Naive thymus-derived CD8-positive, alpha-beta T cell (primary cell): ENCODE data around the gene TSHR. TPM values are rescaled to one million over a fixed set of nuclear protein-coding genes. Genes with fewer than 3 reads are reported as not detected.

Experiments
- ATAC-seq, 2 donors: fragments of 150-1000 bp; cut with Tn5 transposase in 1 of 2; sonication (Bioruptor Pico), chemical (Tn5 transposase) in 1 of 2; 1 replicate in 1 of 2; 2 replicates in 1 of 2; pipeline ENCODE4 v1.10.0; 2021; ENCODE audit warnings: mild to moderate bottlenecking in 2 of 2, moderate library complexity in 2 of 2
- POLR2A ChIA-PET: fragments of 350-600 bp; sonication (Branson Sonifier 250); formaldehyde crosslinking; loops from one replicate; lab custom pipeline; 2021; ENCODE audit warnings: antibody characterized with exemption; lab: Charles Lee
- DNase-seq, 10 donors: peaks; one replicate each; pipeline versions ENCODE4 v3.0.0 to v3.0.0-alpha.2; 2020 to 2022
- H3K27ac Mint-ChIP-seq, 10 donors: one replicate each; pipeline ENCODE4 v1.8.0; 2020 to 2022; ENCODE audit warnings: mild to moderate bottlenecking in 10 of 10, mixed read lengths in 10 of 10, moderate library complexity in 4 of 10, inconsistent platforms in 1 of 10
- H3K27me3 Mint-ChIP-seq, 5 donors: one replicate each; pipeline ENCODE4 v1.8.0; 2021 to 2022; ENCODE audit warnings: mixed read lengths in 5 of 5
- H3K36me3 Mint-ChIP-seq, 3 donors: one replicate each; pipeline ENCODE4 v1.8.0; 2020 to 2022; ENCODE audit warnings: mixed read lengths in 3 of 3, mild to moderate bottlenecking in 2 of 3, inconsistent platforms in 1 of 3
- H3K4me1 Mint-ChIP-seq, 4 donors: one replicate each; pipeline ENCODE4 v1.8.0; 2021 to 2022; ENCODE audit warnings: mixed read lengths in 4 of 4
- H3K4me3 Mint-ChIP-seq, 10 donors: one replicate each; pipeline ENCODE4 v1.8.0; 2020 to 2022; ENCODE audit warnings: mild to moderate bottlenecking in 10 of 10, mixed read lengths in 10 of 10, moderate library complexity in 6 of 10, inconsistent platforms in 1 of 10
- H3K9me3 Mint-ChIP-seq, 9 donors: one replicate each; pipeline ENCODE4 v1.8.0; 2020 to 2022; ENCODE audit warnings: mixed read lengths in 9 of 9, mild to moderate bottlenecking in 3 of 9, inconsistent platforms in 1 of 9, moderate library complexity in 1 of 9
- polyA plus RNA-seq, 3 donors: library from polyadenylated mRNA; unstranded; fragments of 300-500 nt; fragmentation: Illumina TruSeq; gene quantifications; one replicate each; pipeline ENCODE4 v1.2.3, GENCODE V29; 2021
- total RNA-seq, 8 experiments: library from RNA in 2 of 8; stranded (reverse) in 2 of 8; gene quantifications; one replicate each; pipeline ENCODE4 v1.2.3 and lab custom pipeline; 2021 to 2026

Gene TSHR
- total and polyA plus RNA-seq, 5 experiments from 2014 or later: 0.40 TPM; not detected in 4

- H3K36me3 Mint-ChIP-seq: peaks cover 0 to 2% (median 0%) of the 10 kb centered on the region in 3 donors
- peaks cover 0 to 5% (median 0%) of the 10 kb centered on the region in 9 donors for H3K9me3 Mint-ChIP-seq
- no peak for DNase-seq
- H3K27ac Mint-ChIP-seq: no peak overlapping the region
- H3K4me1 Mint-ChIP-seq: no peaks in the 10 kb centered on the region
- H3K27me3 Mint-ChIP-seq: no peaks in the 10 kb centered on the region
- no peak for ATAC-seq
- no peak overlapping the region for H3K4me3 Mint-ChIP-seq
- POLR2A ChIA-PET: no interaction called here
Measured at GRCh38 chr14:81132468-81132867, 177.0 kb downstream of the TSHR start.

DNA sequence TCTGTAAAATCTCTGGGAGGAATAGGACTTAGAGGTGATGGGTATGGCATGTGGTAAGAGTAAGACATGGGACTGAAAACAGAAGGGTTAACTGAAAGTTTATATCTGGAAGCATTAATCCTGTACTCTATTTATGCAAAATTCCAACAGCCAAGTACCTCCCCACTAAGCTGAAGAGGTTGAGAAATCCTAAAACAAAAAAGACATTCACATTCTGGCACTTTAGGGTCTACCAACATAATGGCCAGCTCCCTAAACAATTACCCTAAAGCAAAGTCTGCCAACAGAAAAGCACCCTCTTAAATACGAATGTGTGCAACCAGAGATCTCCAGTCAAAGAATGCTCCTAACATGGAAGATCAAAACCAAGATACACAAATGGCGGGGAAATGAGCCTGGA, 178.0 kb downstream of the TSHR start:
- ATAC-seq (no peak), DNase-seq (no peak)
- Mint-ChIP-seq H3K36me3 (peaks cover 0 to 2% (median 0%) of the 10 kb centered on the region in 3 donors), H3K4me1 (no peaks in the 10 kb centered on the region), H3K27me3 (no peaks in the 10 kb centered on the region), H3K9me3 (peaks cover 0 to 5% (median 0%) of the 10 kb centered on the region in 9 donors), H3K4me3 (no peak overlapping the region), H3K27ac (no peak overlapping the region)
- POLR2A ChIA-PET: no interaction called here

DNA sequence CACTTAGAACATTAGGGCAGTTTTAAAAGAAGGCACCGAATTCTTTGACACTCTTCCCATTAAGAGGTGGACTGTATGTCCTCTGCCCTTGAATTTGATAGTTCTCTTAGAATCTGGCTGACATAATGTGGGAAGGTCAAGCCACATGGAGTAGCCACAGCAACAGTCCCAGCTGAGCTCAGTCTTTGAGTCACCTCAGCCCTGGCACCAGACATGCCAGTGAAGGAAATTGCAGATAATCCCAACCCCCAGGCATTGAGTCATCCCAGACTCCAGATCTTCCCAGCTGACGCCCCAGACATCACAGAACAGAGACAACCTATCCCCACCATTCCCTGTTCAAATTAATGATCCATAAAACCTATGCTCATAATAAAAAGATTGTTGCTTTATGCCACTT, 181.9 kb downstream of the TSHR start:
- Mint-ChIP-seq H3K27me3 (peaks cover 0 to 1% (median 0%) of the 10 kb centered on the region in 5 donors), H3K27ac (no peak overlapping the region), H3K4me1 (no peaks in the 10 kb centered on the region), H3K36me3 (peaks cover 0 to 2% (median 0%) of the 10 kb centered on the region in 3 donors), H3K9me3 (peaks cover 0 to 5% (median 0%) of the 10 kb centered on the region in 9 donors), H3K4me3 (no peak overlapping the region)
- no peak for DNase-seq
- ATAC-seq: no peak
- POLR2A ChIA-PET: no interaction called here

GRCh38 chr14:81138429-81138828, 183.0 kb downstream of the TSHR start:
- ATAC-seq (no peak), DNase-seq (no peak)
- POLR2A ChIA-PET: no interaction called here
- H3K27me3 Mint-ChIP-seq: peaks cover 0 to 1% (median 0%) of the 10 kb centered on the region in 5 donors
- no peak overlapping the region for H3K27ac Mint-ChIP-seq
- H3K4me3 Mint-ChIP-seq: no peak overlapping the region
- H3K36me3 Mint-ChIP-seq: peaks cover 0 to 2% (median 0%) of the 10 kb centered on the region in 3 donors
- peaks cover 0 to 5% (median 0%) of the 10 kb centered on the region in 9 donors for H3K9me3 Mint-ChIP-seq
- no peaks in the 10 kb centered on the region for H3K4me1 Mint-ChIP-seq

DNA sequence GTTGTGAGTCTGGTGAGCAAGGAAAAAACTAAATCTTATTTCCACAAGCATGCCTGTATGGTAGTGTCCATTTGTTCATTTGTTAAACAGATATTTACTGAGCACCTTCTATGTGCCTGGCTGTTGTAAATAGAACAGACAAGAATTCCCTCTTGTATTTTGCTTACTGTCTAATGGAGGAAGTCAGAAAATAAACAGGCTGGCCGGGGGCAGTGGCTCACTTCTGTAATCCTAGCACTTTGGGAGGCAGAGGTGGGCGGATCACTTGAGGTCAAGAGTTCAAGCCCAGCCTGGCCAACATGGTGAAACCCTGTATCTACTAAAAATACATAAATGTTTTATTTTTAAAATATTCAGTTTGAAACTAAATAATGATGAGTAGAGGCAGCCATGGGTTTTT, 186.0 kb downstream of the TSHR start:
- Mint-ChIP-seq H3K9me3 (peaks cover 0 to 2% (median 0%) of the 10 kb centered on the region in 9 donors), H3K27me3 (peaks cover 0 to 1% (median 0%) of the 10 kb centered on the region in 5 donors)
- ATAC-seq: no peak

GRCh38 chr14:81143793-81144192, 188.4 kb downstream of the TSHR start:
- H3K9me3 Mint-ChIP-seq: peaks cover 0 to 2% (median 0%) of the 10 kb centered on the region in 9 donors
- peaks cover 0 to 1% (median 0%) of the 10 kb centered on the region in 3 donors for H3K36me3 Mint-ChIP-seq
- peaks cover 0 to 1% (median 0%) of the 10 kb centered on the region in 5 donors for H3K27me3 Mint-ChIP-seq
- peaks cover 4 to 14% (median 12%) of the 10 kb centered on the region in 4 donors for H3K4me1 Mint-ChIP-seq
- no peak for DNase-seq
- POLR2A ChIA-PET: no interaction called here
- H3K4me3 Mint-ChIP-seq: no peak overlapping the region
- no peak overlapping the region for H3K27ac Mint-ChIP-seq
- ATAC-seq: no peak

More for the DNA sequence above, 186.0 kb downstream of the TSHR start:
- Mint-ChIP-seq H3K4me1 (peaks cover 0 to under 1% (median 0%) of the 10 kb centered on the region in 4 donors), H3K4me3 (no peak overlapping the region), H3K27ac (peak overlapping the region in 1 of 10 donors; percentile 57), H3K36me3 (peaks cover 0 to 1% (median 0%) of the 10 kb centered on the region in 3 donors)
- no peak for DNase-seq
- POLR2A ChIA-PET: no interaction called here

GRCh38 chr14:81144824-81145603, 189.6 kb downstream of the TSHR start:
- Mint-ChIP-seq H3K27me3 (no peaks in the 10 kb centered on the region), H3K27ac (no peak overlapping the region), H3K4me1 (peaks cover 4 to 14% (median 12%) of the 10 kb centered on the region in 4 donors), H3K36me3 (peaks cover 0 to 5% (median 0%) of the 10 kb centered on the region in 3 donors), H3K9me3 (peaks cover 0 to 3% (median 0%) of the 10 kb centered on the region in 9 donors), H3K4me3 (no peak overlapping the region)
- ATAC-seq: no peak
- no peak for DNase-seq
- POLR2A ChIA-PET: no interaction called here

GRCh38 chr14:81147140-81147897, 191.9 kb downstream of the TSHR start:
- H3K27ac Mint-ChIP-seq: peak overlapping the region in 4 of 10 donors; percentile 2 to 11 (median 4)
- H3K4me3 Mint-ChIP-seq: no peak overlapping the region
- peaks cover 4 to 14% (median 12%) of the 10 kb centered on the region in 4 donors for H3K4me1 Mint-ChIP-seq
- POLR2A ChIA-PET: no interaction called here
- peaks cover 0 to 3% (median 0%) of the 10 kb centered on the region in 9 donors for H3K9me3 Mint-ChIP-seq
- peaks cover 0 to 7% (median 0%) of the 10 kb centered on the region in 3 donors for H3K36me3 Mint-ChIP-seq
- H3K27me3 Mint-ChIP-seq: peaks cover 0 to 2% (median 0%) of the 10 kb centered on the region in 5 donors
- DNase-seq: no peak
- ATAC-seq: no peak

DNA sequence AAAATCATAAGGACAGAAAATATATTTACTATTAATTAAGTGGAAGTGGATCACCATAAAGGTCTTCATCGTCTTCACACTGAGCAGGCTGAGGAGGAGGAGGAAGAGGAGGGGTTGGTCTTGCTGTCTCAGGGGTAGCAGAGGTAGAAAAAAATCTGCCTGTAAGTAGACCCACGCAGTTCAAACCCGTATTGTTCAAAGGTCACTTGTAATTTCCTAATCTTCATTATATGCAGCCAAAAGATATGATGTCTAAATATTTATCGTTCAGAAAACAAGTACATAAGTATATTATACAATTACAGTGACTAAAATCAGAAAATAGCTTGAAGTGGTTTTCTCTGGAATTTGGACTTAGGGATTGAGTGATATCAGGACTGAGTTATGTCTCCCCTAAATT, 193.2 kb downstream of the TSHR start:
- Mint-ChIP-seq H3K9me3 (peaks cover 0 to 3% (median 0%) of the 10 kb centered on the region in 9 donors), H3K4me3 (no peak overlapping the region), H3K27me3 (peaks cover 0 to 2% (median 0%) of the 10 kb centered on the region in 5 donors), H3K36me3 (peaks cover 0 to 7% (median 0%) of the 10 kb centered on the region in 3 donors), H3K27ac (no peak overlapping the region), H3K4me1 (peaks cover 4 to 14% (median 12%) of the 10 kb centered on the region in 4 donors)
- no peak for ATAC-seq
- DNase-seq: no peak
- POLR2A ChIA-PET: no interaction called here

- Mint-ChIP-seq H3K9me3 (peaks cover 0 to 3% (median 0%) of the 10 kb centered on the region in 9 donors), H3K4me1 (peaks cover 0 to 3% (median 0%) of the 10 kb centered on the region in 4 donors), H3K27me3 (peaks cover 0 to 2% (median 0%) of the 10 kb centered on the region in 5 donors), H3K27ac (no peak overlapping the region), H3K36me3 (peaks cover 0 to 6% (median 0%) of the 10 kb centered on the region in 3 donors), H3K4me3 (no peak overlapping the region)
- ATAC-seq (no peak), DNase-seq (no peak)
- POLR2A ChIA-PET: no interaction called here
Measured at GRCh38 chr14:81153187-81153586, 197.8 kb downstream of the TSHR start.

- peaks cover 0 to 3% (median 0%) of the 10 kb centered on the region in 9 donors for H3K9me3 Mint-ChIP-seq
- H3K27ac Mint-ChIP-seq: no peak overlapping the region
- ATAC-seq (no peak), DNase-seq (no peak)
- H3K4me1 Mint-ChIP-seq: peaks cover 0 to 3% (median 0%) of the 10 kb centered on the region in 4 donors
- no peaks in the 10 kb centered on the region for H3K27me3 Mint-ChIP-seq
- peaks cover 0 to 6% (median 0%) of the 10 kb centered on the region in 3 donors for H3K36me3 Mint-ChIP-seq
- POLR2A ChIA-PET: no interaction called here
- no peak overlapping the region for H3K4me3 Mint-ChIP-seq
Measured at GRCh38 chr14:81157431-81157830, 202.0 kb downstream of the TSHR start.

DNA sequence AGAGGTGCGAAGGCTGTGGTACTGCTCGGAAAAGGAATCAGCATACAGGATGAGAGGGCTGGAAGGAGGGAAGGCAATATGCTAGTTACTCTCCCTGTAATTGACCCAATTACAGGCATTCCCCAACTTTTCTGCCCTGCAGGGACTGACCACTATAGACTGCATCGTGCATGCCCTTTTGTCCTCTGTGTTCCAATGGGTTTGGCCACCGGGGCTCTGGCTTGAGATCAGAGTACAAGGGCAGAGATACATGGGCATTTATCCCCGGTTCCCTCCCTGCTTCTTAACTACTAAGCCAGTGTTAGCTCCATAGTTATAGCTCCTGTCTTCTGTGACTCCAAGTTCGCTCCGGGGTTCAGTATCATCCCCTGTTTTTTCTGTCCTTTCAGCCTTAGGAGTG, 205.7 kb downstream of the TSHR start:
- POLR2A ChIA-PET: no interaction called here
- peaks cover 0 to 6% (median 0%) of the 10 kb centered on the region in 3 donors for H3K36me3 Mint-ChIP-seq
- no peak overlapping the region for H3K27ac Mint-ChIP-seq
- peaks cover 0 to 4% (median 1%) of the 10 kb centered on the region in 4 donors for H3K4me1 Mint-ChIP-seq
- peaks cover 0 to 3% (median 0%) of the 10 kb centered on the region in 9 donors for H3K9me3 Mint-ChIP-seq
- no peak overlapping the region for H3K4me3 Mint-ChIP-seq
- DNase-seq: no peak
- no peaks in the 10 kb centered on the region for H3K27me3 Mint-ChIP-seq
- ATAC-seq: no peak
